GM12801 (cell line): ENCODE results near the gene ITGB1BP2.

Experiments used
- TF ChIP-seq, protein P1 (sequence below): IDR thresholded peaks from one replicate; pipeline ENCODE4 v1.5.1; 2011; ENCODE audit warnings: control low read depth; ENCODE audit not compliant: insufficient read length; ENCODE audit errors: extremely low read depth

The ITGB1BP2 gene

DNA sequence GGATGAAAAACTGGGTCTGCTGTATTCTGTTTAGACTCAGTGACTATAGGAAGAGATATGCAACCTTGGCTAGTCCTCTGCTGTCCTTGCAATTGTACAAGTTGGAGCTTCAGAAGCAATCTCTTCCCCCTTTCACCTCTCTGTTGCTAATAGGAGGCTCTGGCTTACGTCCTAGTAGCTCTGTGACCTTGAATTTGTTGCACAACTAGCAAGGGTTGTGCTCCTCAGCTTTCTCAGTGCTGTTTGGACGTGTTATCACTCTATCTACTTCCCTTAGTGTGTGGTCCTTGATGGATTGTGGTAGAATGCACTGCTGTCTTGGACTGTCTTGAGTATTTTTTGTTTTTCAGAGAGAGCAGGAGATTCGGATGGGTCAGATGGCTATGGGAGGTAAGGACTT is 3.4 kb upstream of the ITGB1BP2 start:
- TF ChIP-seq, protein P1, sequence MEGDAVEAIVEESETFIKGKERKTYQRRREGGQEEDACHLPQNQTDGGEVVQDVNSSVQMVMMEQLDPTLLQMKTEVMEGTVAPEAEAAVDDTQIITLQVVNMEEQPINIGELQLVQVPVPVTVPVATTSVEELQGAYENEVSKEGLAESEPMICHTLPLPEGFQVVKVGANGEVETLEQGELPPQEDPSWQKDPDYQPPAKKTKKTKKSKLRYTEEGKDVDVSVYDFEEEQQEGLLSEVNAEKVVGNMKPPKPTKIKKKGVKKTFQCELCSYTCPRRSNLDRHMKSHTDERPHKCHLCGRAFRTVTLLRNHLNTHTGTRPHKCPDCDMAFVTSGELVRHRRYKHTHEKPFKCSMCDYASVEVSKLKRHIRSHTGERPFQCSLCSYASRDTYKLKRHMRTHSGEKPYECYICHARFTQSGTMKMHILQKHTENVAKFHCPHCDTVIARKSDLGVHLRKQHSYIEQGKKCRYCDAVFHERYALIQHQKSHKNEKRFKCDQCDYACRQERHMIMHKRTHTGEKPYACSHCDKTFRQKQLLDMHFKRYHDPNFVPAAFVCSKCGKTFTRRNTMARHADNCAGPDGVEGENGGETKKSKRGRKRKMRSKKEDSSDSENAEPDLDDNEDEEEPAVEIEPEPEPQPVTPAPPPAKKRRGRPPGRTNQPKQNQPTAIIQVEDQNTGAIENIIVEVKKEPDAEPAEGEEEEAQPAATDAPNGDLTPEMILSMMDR: no peak

DNA sequence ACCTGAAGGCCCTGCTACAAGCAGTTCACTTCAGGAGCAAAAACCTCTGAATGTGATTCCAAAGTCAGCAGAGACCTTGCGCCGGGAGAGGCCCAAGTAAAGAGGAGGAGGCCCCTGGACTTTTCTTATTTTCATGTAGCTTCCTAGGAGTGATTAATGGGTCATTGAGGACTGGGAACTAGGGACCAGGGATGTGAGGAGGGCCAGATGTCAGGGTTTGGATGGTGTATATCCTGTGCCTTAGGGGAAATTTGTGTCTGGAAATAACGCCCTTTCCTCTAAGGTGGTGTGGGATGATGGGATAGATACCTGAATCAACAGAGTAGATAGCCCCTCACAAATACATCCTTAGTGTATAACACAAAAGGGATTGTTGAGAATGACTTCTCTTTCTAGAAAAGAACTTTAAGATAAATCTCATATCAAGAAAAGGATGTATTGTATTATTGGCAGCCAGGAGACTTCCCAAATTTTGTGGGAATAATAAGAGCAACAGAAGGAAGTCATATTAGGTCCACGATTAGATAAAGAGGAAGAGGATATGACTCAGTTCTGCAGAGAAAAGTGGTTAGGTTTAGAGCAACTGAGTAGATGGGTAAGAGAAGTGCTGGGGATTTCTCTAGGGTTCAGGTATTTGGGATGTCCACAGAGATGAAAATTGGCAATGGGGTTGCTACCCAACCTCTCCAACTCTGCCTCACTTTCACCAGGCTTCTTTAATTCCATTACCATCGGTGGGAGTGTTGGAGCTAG is 1.1 kb downstream of the ITGB1BP2 start:
- TF ChIP-seq, protein P1: no peak

DNA sequence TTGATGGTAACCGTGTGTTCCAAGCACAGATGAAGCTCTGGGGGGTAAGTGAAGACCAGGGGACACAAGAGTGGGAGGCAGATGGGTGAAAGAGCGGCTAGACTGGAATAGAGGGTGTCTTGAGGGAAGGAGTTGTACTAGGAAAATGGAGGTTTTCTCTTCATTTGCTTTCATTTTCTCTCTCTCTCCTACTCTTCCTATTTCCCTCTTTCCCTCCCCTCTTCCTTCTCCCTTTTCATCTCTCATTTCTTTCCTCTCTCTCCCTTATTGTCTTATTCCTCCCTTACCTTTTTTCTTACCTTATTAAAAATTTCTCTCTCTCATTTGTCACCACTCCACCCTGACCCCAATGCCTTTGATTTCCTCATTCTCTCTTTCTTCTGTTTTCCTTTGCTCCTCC is 3.0 kb downstream of the ITGB1BP2 start:
- TF ChIP-seq, protein P1: no peak

DNA sequence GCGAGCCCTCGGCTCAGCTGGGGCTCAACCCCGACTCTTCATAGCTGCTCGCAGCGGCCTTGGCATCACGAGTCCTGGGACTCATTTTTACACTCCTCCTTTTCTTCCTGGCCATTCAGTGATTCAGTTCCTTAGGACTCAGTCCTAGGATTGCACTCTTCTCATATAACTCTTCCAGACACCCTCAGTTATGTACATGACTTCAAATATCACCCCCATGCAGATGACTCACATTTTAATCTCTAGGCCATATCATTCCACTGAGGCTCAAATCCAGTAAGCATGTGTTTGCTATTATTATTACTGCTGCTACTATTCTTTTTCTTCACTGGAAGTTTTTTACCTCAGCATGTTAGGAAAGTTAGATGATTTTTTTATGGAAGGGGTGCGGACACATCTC is 14.4 kb downstream of the ITGB1BP2 start:
- TF ChIP-seq, protein P1: no peak

DNA sequence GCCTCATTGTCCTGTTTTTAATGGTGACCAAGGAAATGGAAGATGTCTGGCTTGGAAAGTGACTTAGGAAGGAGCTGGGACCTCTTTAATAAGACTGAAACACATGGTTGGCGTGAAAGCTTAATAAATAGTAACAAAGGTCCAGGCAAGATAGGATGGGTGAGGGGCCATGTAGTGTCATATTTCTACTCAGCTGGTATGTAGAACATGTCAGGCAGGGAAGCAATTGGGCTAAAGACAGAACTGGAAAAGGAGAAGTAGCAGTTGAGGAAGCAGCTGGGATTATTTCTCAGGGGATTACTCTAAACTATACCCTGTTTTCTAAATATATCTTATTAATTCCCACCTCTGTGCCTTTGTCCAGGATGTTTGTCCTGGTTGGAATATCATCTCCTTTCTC is 18.6 kb downstream of the ITGB1BP2 start:
- TF ChIP-seq, protein P1: no peak

DNA sequence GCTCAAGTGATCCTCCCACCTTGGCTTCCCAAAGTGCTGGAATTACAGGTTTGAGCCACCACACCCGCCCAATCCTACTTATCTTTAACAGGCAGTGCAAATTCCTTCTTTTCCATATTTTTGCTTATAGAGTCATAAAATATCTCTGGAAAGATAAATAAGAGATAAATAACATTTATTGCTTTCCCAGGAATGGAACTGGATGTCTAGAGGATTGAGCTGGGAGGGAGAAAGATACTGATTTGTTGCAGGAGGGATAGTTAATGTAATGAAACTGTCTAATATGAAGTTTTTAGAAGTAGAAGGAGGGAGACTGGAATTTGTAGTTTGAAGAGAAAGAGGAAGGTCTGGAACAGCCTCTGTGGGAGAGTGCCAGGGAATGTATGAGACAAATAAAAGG is 20.2 kb downstream of the ITGB1BP2 start:
- TF ChIP-seq, protein P1: no peak

DNA sequence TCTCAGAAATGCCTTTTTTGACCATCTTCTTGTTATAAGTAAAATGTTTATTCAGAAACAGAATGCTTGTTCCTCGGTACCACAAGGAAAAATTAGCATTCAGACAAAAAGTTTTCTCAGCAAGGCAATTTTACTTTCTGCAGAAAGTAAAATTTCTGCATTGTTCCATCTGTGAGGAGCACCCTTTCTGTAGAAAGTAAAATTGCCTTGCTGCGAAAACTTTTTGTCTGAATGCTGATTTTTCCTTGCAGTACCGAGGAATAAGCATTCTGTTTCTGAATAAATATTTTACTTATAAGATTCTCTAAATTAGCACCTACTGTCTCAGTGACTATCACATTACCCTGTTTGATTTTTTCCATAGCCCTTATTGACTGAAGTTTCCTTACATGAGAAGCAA is 24.8 kb downstream of the ITGB1BP2 start:
- TF ChIP-seq, protein P1: no peak
